Spleen (tissue), 7 donors: ENCODE measurements around the gene MAEA.

ENCODE experiments used
- POLR2A ChIP-seq, 3 donors: fragments of 450-650 bp; IDR thresholded peaks; one replicate each; pipeline ENCODE4 v1.5.1; 2017; ENCODE audit warnings: antibody characterized with exemption in 3 of 3, mild to moderate bottlenecking in 1 of 3
- POLR2AphosphoS5 ChIP-seq, 3 donors: sonication (generic); formaldehyde crosslinking; IDR thresholded peaks; one replicate each; pipeline ENCODE4 v1.5.1; 2017; ENCODE audit warnings: antibody characterized with exemption in 3 of 3
- TF ChIP-seq, protein P1 (sequence below), 11 experiments: fragments of 200-600 bp in 7 of 11; fragments of 450-650 bp in 4 of 11; sonication (generic) in 4 of 11; IDR thresholded peaks in 8 of 11; conservative IDR thresholded peaks in 3 of 11; 1 replicate in 7 of 11; 2 replicates in 4 of 11; pipeline versions ENCODE4 v1.4.0 to v1.8.0; 2016 to 2021; ENCODE audit warnings: antibody characterized with exemption in 11 of 11, inconsistent platforms in 4 of 11, mild to moderate bottlenecking in 1 of 11
- donor health status: DM: no; HTN: no; CAD: no; lungs with moderate emphysema.
- donor health status: DM: no; HTN: no; CAD: no.
- donor health status: DM: no; HTN: no; CAD: no.

DNA sequence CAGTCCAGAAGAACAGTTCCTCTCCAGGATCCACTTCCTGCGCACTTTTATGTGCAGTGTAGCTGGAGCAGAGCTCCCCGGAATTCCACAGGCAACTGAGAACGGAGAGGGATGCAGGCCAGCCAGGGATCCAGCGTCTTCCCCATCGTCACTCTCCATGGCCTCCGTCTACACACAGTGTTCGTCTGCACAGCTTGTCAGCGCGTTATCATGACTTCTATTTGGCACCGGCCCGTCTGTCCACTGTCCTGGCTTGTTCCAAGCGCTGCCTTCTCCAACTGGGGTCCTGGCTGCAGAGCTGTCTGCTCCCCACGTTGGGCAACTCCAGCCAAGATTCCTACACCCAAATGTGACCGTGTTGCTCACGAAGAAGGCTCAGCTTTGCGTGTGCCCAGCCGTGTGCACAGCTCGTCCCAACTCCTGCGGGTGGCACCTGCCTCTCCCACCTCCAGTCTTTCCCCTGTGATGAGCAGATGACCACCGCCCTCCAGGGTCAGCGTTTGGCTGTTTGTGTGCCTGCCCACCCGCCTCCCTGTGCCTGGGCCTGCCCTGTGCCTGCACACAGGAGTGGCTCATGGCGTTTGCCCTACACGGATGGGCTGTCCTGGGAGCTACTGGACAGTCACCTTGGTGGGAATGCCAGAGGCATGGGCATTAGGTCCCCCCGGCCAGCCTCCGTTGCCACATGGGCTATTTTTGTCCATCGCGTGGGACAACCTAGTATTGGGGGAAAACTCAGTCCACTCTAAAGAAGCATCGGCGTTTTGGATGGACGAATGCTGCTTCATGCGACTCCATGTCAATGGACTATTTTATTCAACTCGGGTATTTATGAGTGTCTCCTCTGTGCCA, 38.5 kb upstream of the MAEA start:
- no peak for TF ChIP-seq POLR2A (IDR thresholded peaks at IDR 0.05)
- TF ChIP-seq, protein P1, sequence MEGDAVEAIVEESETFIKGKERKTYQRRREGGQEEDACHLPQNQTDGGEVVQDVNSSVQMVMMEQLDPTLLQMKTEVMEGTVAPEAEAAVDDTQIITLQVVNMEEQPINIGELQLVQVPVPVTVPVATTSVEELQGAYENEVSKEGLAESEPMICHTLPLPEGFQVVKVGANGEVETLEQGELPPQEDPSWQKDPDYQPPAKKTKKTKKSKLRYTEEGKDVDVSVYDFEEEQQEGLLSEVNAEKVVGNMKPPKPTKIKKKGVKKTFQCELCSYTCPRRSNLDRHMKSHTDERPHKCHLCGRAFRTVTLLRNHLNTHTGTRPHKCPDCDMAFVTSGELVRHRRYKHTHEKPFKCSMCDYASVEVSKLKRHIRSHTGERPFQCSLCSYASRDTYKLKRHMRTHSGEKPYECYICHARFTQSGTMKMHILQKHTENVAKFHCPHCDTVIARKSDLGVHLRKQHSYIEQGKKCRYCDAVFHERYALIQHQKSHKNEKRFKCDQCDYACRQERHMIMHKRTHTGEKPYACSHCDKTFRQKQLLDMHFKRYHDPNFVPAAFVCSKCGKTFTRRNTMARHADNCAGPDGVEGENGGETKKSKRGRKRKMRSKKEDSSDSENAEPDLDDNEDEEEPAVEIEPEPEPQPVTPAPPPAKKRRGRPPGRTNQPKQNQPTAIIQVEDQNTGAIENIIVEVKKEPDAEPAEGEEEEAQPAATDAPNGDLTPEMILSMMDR (IDR thresholded peaks at IDR 0.05 in 8 of 11, conservative IDR thresholded peaks at IDR 0.05 in 3 of 11): no peak
- TF ChIP-seq POLR2AphosphoS5 (IDR thresholded peaks at IDR 0.05): peak in 1 of 3 donors; percentile 42
